ENCODE results near the gene ME1. TPM values are rescaled to one million over a fixed set of nuclear protein-coding genes. Genes with fewer than 3 reads are reported as not detected.

ME1 gene
- total and polyA plus RNA-seq, 9 of the 15 experiments (the other 6 are each of a cell fraction or from before 2014, with no cell fraction given) = 3.2 to 10.4 (median 5.5) TPM

GRCh38 chr6:83202031-83202430, 228.8 kb downstream of the ME1 start:
- Histone ChIP-seq H3K9me3 (replicated peaks; ENCODE audit: control insufficient read depth, insufficient read depth, low read depth, low read length) (no peaks in the 10 kb centered on the region), H2AFZ (ENCODE audit: low read depth, low read length) (no peak overlapping the region), H3K4me1 (replicated peaks in 1 of 2; ENCODE audit: control insufficient read depth in 2 of 2, insufficient read depth in 2 of 2, low read length in 2 of 2) (no peaks in the 10 kb centered on the region), H3K27ac (ENCODE audit: extremely low read depth, low read depth, low read length) (no peak overlapping the region), H3K27me3 (ENCODE audit: control insufficient read depth in 2 of 2, insufficient read depth in 2 of 2, low read length in 2 of 2) (no peaks in the 10 kb centered on the region), H3K79me2 (ENCODE audit: control insufficient read depth, insufficient read depth, low read length) (no peaks in the 10 kb centered on the region), H3K4me2 (ENCODE audit: insufficient read depth, low read length) (no peak overlapping the region), H3K9ac (ENCODE audit: insufficient read depth in 1 of 2, low read depth in 2 of 2, low read length in 2 of 2) (no peak overlapping the region), H3K36me3 (ENCODE audit: control insufficient read depth, insufficient read depth, low read length) (no peaks in the 10 kb centered on the region; the same call in 2 of the 3 replicates), H3K4me3 (no peak overlapping the region), H3K9me1 (ENCODE audit: control insufficient read depth, insufficient read depth, low read length) (no peaks in the 10 kb centered on the region), H4K20me1 (replicated peaks; ENCODE audit: control insufficient read depth, insufficient read depth, low read length) (no peaks in the 10 kb centered on the region)
- BruUV-seq (replicated peaks) = no TSS peak
- ChIA-PET CTCF (ENCODE audit: low intra/inter-chr PET ratio) (no interaction called here), POLR2A (no interaction called here)
- no peak for TF ChIP-seq FOS (IDR thresholded peaks at IDR 0.05; ENCODE audit: extremely low read depth, insufficient read length)
- TF ChIP-seq ELK3 (CRISPR knock-in tag; IDR thresholded peaks at IDR 0.05) = no peak
- TF ChIP-seq POLR3A (IDR thresholded peaks at IDR 0.05; ENCODE audit: borderline replicate concordance, extremely low read depth, insufficient read depth, insufficient read length) = no peak
- in situ Hi-C loops (cut with MboI) (no loop called here), intact Hi-C loops (cut with micrococcal nuclease) (no loop called here)
- DNase-seq (ENCODE audit: extremely low read depth in 1 of 4, low spot score in 3 of 4) = no peak
- no peak for ATAC-seq
- WGBS (ENCODE audit: insufficient coverage, low coverage, missing lambda C conversion rate) = 60% methylated on average over 4 of the region's 4 CpGs
- no peak for FAIRE-seq

- TF ChIP-seq SMARCA4 (IDR thresholded peaks at IDR 0.05) (no peak), ZSCAN29 (IDR thresholded peaks at IDR 0.05) (no peak), RB1 (IDR thresholded peaks at IDR 0.05; ENCODE audit: low read depth) (no peak)
- BruUV-seq (replicated peaks) = no TSS peak
- Histone ChIP-seq H3K9ac (ENCODE audit: insufficient read depth in 1 of 2, low read depth in 2 of 2, low read length in 2 of 2) (no peak overlapping the region), H3K27ac (ENCODE audit: extremely low read depth, low read depth, low read length) (no peak overlapping the region), H3K9me1 (ENCODE audit: control insufficient read depth, insufficient read depth, low read length) (no peaks in the 10 kb centered on the region), H3K27me3 (ENCODE audit: control insufficient read depth in 2 of 2, insufficient read depth in 2 of 2, low read length in 2 of 2) (no peaks in the 10 kb centered on the region), H3K9me3 (replicated peaks; ENCODE audit: control insufficient read depth, insufficient read depth, low read depth, low read length) (no peaks in the 10 kb centered on the region), H3K79me2 (ENCODE audit: control insufficient read depth, insufficient read depth, low read length) (no peaks in the 10 kb centered on the region), H3K4me3 (no peak overlapping the region), H3K4me1 (replicated peaks in 1 of 2; ENCODE audit: control insufficient read depth in 2 of 2, insufficient read depth in 2 of 2, low read length in 2 of 2) (no peaks in the 10 kb centered on the region), H3K36me3 (ENCODE audit: control insufficient read depth, insufficient read depth, low read length) (peaks cover 8% of the 10 kb centered on the region; the same call in 2 of the 3 replicates), H3K4me2 (ENCODE audit: insufficient read depth, low read length) (no peak overlapping the region), H2AFZ (ENCODE audit: low read depth, low read length) (no peak overlapping the region), H4K20me1 (replicated peaks; ENCODE audit: control insufficient read depth, insufficient read depth, low read length) (no peaks in the 10 kb centered on the region)
- ATAC-seq = no peak
- ChIA-PET CTCF (ENCODE audit: low intra/inter-chr PET ratio) (no interaction called here), POLR2A (no interaction called here)
- intact Hi-C loops (cut with micrococcal nuclease) (no loop called here), in situ Hi-C loops (cut with MboI) (loop anchor here (25.0 kb wide), 1 partner anchor 963 kb away; the partner anchor contains the start of gene IBTK)
- 44% methylated on average over 2 of the region's 2 CpGs for WGBS (ENCODE audit: insufficient coverage, low coverage, missing lambda C conversion rate)
- no peak for DNase-seq (ENCODE audit: extremely low read depth in 1 of 4, low spot score in 3 of 4)
- no peak for FAIRE-seq
Observed at GRCh38 chr6:83199863-83200225, 231.0 kb downstream of the ME1 start.

Data from K562 (cell line).